GM21515 (cell line): ENCODE data around the gene C8B.

ENCODE experiments used
- ATAC-seq: cut with Tn5 transposase; IDR thresholded peaks from one replicate; pipeline ENCODE4 v1.9.1; 2021; ENCODE audit not compliant: unreplicated experiment

The C8B gene

DNA sequence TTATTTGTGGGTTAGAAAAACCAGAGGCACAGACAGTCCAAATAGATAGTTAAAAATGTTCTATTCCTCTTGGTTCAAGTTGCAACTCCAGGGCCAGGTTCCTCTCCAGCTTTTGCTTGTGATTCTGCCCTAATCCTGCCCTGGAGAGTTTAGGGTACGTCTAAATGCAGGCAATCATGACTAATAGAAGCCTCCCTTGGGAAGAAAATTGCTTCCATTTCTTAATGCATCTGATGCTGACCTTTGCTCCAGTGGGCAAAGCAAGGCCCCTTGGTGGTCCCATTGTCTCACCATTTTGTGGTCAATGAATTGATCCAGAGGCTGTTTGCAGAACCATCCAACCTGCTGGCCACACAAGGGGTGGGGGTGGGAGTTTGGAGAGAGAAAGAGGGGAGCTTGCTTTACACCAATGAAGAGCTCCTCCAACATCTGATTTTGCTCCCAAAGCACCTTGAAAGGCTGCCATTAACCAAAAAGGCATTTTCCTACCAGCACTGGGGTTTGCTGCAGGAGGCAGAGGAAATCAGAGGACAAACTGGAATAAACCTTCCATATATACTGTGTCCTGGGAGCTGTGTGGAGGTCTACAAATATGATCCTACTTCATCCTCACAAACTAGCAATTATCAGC is 31.3 kb downstream of the C8B start:
- ATAC-seq: no peak

DNA sequence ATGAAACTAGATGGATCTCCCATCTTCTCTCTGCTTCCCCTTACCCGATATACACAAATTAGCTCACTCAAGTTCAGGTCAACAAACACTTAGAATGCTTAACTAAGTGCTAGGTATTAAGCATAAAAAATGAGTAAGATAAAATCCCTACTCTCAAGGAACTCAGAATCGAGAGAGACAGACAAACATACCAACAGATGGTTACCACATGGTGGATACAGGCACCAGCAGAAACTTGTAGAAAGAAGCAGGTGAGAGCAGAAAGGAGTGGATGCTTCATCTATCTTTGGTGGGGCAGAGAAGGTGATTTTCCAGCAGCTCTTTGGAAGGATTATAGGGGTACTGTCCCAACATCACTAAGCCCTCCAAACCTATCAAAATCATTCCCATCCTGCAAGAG is 32.2 kb downstream of the C8B start:
- ATAC-seq: no peak

DNA sequence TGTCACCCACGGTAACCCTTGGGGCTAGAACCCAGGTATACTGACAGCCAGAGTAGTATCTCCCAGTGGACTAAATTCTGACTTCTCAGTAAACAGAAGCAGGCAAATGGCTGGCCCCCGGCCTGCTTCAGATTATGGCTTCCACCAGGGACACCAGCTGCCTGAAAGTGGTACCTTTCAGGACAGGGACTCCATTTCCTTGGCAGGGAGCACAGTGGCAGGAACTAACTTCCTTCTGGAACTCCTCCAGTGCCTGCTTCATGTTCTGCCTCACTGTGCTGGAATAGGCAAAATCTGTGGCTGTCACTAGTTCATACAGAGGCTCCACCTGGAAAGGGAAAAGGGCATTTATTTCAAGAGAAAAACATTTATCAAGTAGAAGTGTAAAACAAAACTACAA is 32.7 kb downstream of the C8B start:
- ATAC-seq: no peak

DNA sequence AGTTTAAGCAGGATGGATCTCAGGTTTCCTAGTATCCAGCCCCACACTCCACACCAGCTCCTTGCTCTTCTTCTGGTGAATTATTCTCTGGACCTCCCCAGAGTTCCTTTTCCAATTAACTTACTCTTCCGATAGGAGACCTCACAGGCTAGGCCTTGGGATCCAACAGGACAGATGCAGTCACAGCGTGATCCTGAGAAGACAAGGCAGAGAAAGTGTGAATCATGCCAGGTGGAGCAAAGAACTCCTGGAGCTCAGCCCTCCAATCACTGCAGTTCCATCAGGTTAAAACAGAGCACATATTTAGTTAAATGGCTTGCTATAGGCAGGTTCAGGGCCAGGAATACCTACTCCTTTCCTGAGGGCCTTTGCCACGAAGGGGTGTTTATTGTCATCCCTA is 34.1 kb downstream of the C8B start:
- ATAC-seq: no peak

DNA sequence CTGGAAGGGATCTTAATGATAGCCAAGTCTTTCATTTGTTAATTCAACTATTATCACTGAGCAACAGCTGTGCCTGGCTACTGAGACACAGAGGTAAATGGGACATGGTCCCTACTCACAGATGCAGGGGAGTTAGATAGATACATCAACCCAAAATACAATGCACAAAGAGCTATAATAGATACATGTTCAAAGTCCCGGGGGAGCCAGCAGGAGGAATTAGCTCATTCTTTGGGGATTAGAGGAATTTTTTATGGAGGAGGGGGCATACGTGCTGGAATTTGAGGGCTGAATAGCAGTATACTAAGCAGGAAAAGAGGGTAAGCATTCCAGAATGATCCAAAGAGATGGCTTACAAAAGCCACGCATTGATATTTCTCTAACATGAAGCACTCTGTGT is 34.6 kb downstream of the C8B start:
- ATAC-seq: no peak

DNA sequence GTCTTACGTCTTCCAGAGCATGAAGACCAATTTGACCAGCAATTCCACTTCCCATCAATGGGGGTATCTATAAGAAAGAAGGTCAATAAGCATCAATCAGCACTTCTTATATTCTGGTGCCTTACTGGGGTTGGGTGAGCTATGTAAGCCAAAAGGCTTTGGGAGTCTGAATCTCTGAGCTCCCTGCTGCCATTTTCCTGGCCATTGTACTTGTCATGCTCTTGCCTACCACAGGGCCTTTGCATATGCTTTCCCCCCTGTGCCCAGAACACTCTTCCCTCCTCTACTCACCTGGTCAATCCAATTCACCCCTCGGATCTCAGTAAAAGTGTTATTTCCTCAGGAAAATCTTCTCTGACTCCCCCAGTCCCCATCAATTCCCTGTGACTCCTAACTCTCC is 36.3 kb downstream of the C8B start:
- ATAC-seq: no peak

DNA sequence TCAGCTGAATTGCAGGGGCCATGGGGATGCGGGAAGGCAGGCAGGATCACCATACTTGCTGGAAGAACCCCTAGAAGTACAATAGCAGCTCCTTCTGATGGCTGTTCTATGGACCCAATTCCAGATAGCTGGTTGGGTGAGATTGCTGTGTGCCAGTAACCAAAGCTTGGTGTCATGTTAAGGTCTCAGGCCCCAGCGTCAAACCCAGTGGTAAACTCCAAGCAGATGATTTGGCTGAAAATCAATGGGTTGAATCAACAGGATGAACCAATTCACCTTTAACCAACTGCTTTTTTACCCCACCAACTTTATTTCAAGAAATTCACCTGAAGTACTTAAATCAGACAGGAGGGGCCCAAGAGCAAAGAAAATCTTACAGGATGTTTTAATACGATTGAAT is 37.8 kb downstream of the C8B start:
- no peak for ATAC-seq

DNA sequence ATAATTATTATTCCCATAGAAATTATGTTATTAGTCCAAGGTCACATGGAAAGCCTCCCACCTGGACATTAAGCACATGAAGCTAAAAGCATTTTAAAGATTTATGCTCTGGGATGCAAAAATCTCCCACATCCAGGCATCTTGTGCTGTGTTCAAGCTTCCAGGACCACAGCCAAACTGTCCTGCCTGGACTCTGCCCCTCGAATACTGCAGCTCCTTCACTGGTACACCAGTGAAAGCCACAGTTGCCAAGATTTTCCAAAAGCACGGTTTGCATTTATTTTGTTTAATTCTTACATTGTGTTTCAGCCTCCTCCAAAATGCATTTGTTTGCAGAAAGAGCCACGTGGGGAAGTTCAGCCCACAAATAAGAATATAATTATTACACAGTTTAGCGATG is 38.6 kb downstream of the C8B start:
- ATAC-seq: no peak

DNA sequence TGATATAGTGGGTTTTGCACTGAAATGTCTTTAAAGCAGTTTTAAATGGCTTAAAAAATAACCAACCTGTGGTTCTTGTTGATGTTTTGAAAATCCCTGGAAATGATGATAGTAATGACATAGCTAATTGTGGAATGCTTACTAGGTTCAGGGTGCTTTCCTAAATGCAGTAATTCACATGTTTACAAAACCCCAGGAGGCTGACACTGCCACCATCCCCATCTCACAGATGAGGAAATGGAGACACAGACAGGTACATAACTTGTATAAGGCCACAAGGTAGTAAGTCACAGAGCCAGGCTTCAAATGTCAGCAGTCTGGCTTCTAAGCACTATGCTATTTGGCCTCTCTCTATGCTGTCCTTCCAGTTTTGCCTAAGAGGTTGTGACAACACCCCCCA is 40.6 kb downstream of the C8B start:
- no peak for ATAC-seq

DNA sequence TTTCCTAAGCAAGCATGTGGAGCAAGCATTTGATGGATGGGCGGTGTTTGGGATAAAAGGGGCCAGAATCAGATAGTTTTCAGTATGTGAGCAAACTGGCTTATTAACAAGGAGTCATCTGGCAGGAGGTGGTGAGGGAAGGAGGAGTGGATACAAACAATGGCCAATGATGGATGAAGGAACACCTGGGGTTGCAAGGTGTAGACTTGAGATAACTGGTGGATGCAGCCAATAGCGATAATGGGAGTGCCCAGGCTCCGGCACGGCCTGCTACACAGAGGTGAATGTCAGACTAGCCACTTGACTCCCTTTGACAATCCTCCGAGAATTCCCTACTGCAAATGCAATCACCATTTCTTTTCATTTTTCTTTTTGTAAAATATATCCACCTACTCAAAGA is 41.7 kb downstream of the C8B start:
- no peak for ATAC-seq

DNA sequence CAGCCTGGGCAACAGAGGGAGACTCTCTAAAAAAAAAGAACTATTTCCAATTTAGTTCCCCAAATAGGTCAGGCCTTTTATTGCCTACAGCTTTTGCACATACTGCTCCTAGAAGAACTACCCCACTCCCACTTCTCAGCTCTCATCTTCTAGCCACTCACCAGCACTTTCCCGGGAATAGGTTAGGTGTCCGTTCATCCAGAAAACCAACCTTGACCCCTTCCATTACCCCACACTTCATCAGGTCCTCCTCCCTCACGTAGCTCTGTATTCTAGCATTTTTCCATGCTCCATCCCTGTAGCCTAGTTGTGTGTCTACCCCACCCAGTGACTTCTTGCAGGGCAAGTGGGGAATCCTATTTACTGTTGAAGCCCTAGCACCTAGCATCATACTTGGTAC is 42.6 kb downstream of the C8B start:
- no peak for ATAC-seq

DNA sequence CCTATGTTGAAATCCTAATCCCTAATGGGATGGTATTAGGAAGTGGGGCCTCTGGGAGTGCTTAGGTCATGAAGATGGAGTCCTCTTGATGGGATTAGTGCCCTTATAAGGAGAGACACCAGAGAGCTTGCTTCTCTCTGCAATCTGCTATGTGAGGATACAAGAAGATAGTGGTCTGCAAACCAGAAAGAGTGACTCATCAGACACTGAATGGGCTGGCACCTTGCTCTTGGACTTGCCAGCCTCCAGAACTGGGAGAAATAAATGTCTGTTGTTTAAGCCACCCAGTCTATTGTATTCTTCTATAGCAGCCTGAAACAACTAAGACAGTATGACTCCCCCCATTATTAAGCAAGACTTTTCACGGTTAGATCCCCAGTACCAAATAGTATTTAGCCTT is 43.3 kb downstream of the C8B start:
- no peak for ATAC-seq

DNA sequence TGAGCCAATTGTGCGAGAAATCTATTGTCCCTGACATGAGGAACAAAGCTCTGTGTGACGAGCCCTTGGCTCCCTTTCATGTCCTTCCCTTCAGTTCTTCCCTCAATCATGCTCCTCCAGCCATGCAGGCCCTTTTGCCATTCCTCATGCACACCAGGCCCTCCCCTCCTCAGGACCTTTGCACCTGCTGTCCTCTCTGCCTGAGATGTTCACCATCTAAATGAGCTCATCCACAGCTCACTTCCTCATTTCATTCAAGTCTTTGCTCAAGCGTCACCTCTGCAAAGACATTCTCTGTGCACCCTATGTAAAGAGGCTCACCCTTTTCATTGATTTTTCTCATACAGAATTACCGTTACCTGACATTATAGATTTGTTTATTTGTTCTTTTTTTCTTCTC is 43.7 kb downstream of the C8B start:
- ATAC-seq: peak; percentile 85

DNA sequence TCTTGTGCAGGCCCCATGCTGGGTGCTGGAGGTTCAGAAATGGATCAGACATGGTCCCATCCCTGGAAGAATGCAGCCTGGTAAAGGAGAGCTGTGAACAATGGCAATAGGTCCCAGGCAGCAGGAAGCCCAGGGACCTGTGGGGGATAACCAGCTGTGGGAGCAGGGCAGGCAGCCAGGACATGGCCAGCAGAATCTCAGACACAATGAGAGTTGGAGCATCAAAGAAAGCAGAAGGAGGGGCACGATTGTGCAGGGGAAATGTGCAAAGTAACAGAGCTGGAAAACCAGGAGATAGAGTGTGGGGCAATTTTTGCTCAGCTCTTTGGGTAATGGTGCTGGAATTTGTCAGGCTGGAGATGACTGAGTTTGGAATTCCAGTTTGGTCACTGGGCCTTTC is 44.3 kb downstream of the C8B start:
- ATAC-seq: no peak

DNA sequence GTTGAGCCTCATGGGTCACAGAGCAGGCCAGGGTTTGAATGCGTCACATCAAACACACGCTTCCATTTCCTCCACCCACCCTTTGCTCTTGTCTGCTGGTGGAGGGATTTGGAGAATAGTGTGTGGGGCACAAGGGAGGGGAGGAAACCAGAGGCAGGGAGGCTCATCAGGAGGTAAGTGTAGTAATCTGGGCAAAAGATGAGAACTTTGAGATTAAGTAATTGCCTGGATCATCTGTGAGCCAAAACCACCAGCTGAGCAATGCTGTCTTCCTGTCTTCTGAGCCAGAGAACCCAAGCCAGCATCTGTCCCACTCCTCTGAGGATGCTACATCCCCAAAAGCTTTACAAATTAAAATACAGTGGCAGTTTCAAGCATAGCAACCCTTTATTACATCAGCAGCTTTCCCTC is 45.2 kb downstream of the C8B start:
- no peak for ATAC-seq

DNA sequence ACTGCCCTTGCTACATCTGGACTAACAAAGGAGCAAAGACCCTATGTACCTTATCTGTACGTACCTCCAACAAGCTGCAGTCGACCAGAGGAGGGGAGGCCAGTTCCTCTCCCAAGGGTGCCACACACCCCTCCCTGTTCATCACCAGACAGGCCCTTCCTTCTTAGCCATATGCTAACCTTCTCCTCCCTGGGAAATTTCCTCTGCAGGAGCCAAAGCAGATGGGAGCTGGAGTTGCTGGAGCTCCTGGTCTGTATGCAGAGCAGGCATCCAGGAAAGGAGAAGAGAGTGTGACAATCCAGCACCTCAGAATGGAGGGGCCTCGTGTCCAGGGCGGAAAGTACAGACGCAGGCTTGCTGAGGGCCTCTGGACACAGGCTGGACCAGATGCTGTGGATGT is 48.5 kb downstream of the C8B start:
- ATAC-seq: no peak

DNA sequence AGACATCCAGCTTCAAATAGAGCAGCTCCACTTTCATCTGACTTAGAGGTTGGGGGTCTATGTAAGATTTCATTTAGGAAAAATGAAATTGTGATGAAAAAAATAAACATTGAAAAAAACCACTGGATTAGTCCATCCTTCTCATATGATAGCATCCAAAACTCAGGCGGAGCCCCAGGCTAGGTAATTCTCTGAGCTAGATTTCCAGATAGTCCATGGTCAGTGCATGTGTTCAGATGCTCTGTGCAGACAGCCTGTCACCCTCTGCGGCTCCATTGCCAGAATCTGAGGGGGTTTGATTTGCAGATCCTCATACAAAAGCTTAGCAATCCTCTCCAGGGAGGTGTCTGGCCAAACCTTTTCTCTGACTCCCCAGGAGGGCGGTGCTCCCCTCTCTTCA is 49.2 kb downstream of the C8B start:
- no peak for ATAC-seq

DNA sequence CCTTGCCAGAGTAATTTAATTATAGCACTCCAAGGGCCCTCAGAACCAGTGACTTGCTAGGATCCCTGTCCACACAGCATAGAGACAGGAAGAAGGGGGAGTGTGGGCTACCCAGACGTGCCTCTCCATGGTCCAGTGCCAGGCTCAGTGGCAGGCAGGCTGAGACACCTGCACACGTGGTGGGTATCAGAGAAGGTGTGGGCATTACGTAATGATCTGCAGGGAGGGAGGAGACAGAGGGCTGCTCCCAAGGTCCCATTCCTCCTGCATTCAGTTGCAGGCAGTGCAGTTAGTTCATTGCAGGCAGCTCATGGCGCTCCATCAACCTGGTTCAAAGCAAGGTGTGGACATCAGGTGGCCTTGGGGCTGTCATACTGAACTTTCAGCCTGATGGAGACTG is 49.9 kb downstream of the C8B start:
- no peak for ATAC-seq

DNA sequence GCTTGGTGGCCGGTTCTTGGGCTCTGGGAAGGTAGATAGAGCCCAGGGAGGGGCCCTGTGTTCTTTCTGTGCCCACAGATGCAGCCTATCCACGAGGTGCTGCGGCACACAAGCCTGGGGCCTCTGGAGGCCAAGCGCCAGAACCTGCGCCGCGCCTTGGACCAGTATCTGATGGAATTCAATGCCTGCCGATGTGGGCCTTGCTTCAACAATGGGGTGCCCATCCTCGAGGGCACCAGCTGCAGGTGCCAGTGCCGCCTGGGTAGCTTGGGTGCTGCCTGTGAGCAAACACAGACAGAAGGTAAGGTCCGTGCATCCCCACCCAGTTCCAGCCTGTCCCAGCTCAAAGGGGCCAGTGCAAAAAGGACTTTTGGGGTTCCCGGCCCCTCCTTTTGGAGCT is 53.5 kb downstream of the C8B start:
- ATAC-seq: no peak

DNA sequence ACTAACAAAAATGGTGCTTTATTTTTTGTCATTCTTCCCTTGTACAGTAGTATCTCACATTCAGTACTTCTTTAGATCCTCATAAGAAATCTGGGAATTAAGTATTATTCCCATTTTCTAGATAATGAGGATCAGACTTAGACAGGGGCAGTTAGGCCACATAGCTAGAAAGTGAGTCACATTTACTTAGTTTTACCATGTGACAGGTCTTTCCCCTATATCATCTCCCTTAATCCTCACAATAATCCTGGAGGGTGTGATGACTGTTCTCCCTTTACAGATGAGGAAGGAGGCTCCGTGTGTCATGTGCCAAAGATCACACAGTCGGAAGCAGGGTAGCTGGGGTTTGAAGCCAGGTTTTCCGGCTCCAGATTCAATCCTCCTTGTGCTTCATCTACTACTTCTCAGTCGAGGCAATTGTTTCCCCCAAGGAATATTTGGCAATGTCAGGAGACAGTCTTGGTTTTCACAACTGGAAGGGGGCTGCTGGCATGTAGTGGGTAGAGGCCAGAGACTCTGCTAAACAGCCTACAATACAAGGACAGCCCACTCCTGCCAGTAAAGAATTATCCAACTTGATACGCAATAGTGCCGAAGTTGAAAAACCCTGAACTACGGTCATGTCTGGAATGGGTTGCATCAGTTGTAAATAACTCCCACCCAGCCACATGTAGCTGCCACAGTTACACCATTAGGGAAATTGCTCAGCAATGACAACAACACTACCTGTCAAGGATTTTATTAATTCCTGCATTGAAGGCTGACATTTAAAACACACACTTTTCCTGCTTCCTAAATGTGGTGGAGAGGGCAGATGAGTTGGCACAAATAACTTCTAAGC is 54.5 kb downstream of the C8B start:
- ATAC-seq: no peak

DNA sequence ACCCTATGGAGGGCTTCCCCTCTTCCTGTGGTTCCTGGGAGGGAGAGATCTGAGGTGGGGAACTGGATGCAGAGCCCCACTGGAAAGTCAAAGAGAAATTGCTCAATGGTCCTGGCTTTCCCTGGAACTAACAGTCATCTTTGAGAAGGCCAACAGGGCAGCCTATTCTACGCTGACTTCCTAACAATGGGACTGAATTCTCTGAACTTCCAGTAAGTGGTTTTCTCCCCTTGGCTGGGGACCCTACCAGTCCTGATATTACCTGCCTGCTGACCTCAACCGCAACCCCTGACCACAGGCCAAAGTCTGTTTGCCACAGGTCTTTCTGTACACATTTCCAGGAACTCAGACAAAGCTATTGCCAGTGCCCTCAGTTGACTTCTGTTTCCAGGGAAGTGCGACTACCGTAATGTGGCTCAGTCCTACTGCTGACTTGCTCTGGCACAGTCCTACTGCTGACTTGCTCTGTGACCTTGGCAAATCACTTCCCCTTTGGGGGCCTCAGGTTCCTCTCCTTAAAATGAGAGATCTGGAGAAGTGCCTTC is 55.3 kb downstream of the C8B start:
- ATAC-seq: no peak

DNA sequence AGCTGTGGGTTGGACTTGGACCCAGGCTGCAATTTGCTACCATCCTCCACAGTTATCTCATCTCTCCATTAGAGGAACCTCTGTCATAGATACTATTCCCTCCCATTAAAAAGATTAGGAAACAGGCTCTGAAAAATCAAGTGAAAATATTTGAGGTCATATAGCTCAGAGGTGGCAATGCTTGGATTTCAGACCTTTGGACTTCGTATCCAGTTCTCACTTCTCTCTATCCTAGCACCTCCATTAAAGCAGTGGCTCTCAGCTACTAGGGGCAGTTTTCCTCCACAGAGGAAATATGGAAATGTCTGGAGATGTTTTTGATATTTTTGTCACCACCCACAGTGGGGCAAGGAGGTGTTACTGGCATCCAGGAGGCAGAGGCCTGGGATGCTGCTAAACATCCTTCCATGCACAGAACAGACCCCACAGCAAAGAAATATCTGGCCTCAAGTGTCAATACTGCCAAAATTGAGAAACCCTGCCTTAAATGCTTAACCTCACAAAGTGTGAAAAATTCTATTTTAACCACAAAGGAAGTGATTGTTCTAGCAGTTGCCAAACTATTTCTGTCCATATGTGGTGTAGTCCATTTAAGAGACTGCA is 57.1 kb downstream of the C8B start:
- no peak for ATAC-seq
